Spleen (tissue), 11 donors: ENCODE data around the gene MRAP. TPM values are rescaled to one million over a fixed set of nuclear protein-coding genes. Genes with fewer than 3 reads are reported as not detected.

Source experiments
- DNase-seq: peaks from one replicate; pipeline ENCODE4 v3.0.0-alpha.2; 2020
- H3K27ac ChIP-seq, 8 donors: fragments of 200-600 bp; sonication (generic) in 7 of 8; 1 replicate in 4 of 8; 2 replicates in 4 of 8; pipeline versions ENCODE4 v1.5.0 to v1.8.0; 2016 to 2021; ENCODE audit warnings: inconsistent platforms in 4 of 8, mild to moderate bottlenecking in 4 of 8, moderate library complexity in 1 of 8
- H3K27me3 ChIP-seq, 7 donors: fragments of 200-600 bp; sonication (generic) in 6 of 7; replicated peaks in 1 of 7; 1 replicate in 4 of 7; 2 replicates in 3 of 7; pipeline versions ENCODE4 v1.5.0 to v1.8.0; 2016 to 2021; ENCODE audit warnings: inconsistent platforms in 3 of 7, mild to moderate bottlenecking in 1 of 7
- H3K36me3 ChIP-seq, 6 donors: fragments of 200-600 bp; sonication (generic) in 5 of 6; 1 replicate in 4 of 6; 2 replicates in 2 of 6; pipeline versions ENCODE4 v1.5.0 to v1.8.0; 2016 to 2021; ENCODE audit warnings: inconsistent platforms in 2 of 6
- H3K4me1 ChIP-seq, 6 donors: fragments of 200-600 bp; sonication (generic) in 5 of 6; 1 replicate in 3 of 6; 2 replicates in 3 of 6; pipeline versions ENCODE4 v1.5.0 to v1.8.0; 2016 to 2021; ENCODE audit warnings: inconsistent platforms in 3 of 6
- H3K4me3 ChIP-seq, 8 donors: fragments of 200-600 bp; sonication (generic) in 7 of 8; 1 replicate in 4 of 8; 2 replicates in 4 of 8; pipeline versions ENCODE4 v1.5.0 to v1.8.0; 2016 to 2021; ENCODE audit warnings: inconsistent platforms in 4 of 8, mild to moderate bottlenecking in 4 of 8, moderate library complexity in 2 of 8
- H3K9me3 ChIP-seq, 8 donors: fragments of 200-600 bp; sonication (generic) in 7 of 8; 1 replicate in 4 of 8; 2 replicates in 4 of 8; pipeline versions ENCODE4 v1.5.0 to v1.8.0; 2016 to 2021; ENCODE audit warnings: inconsistent platforms in 4 of 8
- POLR2A ChIP-seq, 3 donors: fragments of 450-650 bp; IDR thresholded peaks; one replicate each; pipeline ENCODE4 v1.5.1; 2017; ENCODE audit warnings: antibody characterized with exemption in 3 of 3, mild to moderate bottlenecking in 1 of 3
- POLR2AphosphoS5 ChIP-seq, 3 donors: sonication (generic); formaldehyde crosslinking; IDR thresholded peaks; one replicate each; pipeline ENCODE4 v1.5.1; 2017; ENCODE audit warnings: antibody characterized with exemption in 3 of 3
- WGBS, 5 donors: extraction: QIAGEN DNeasy Blood & Tissue Kit in 3 of 5; methylation state at CpG; one replicate each; pipeline versions ENCODE4 v1.1.5 to v1.1.7; 2013 to 2018; 5-methylcytosine and 5-hydroxymethylcytosine counted together
- intact Hi-C: fragments of 100-400 bp; cut with DNase I; formaldehyde crosslinking; loops from one replicate; pipeline ENCODE4 v1.15.0; 2023; ENCODE audit warnings: low total_unique reads
- polyA plus RNA-seq, 3 donors: library from polyadenylated mRNA; stranded (reverse); fragments of 200-250 nt; gene quantifications; one replicate each; pipeline ENCODE4 v1.2.1, GENCODE V29; 2013
- total RNA-seq, 7 donors: library from RNA; depleted of rRNA in 3 of 7; stranded (reverse); fragments of >200 nt in 3 of 7; fragmentation: NEBNext Ultra II Directional in 4 of 7; extraction: Animal tissue kit (Norgen Biotek cat#: 25700) in 4 of 7; gene quantifications; one replicate each; pipeline versions ENCODE4 v1.1.0 to v1.2.1, GENCODE V29; 2016 to 2021
- TF ChIP-seq, protein P1 (sequence below), 11 experiments: fragments of 200-600 bp in 7 of 11; fragments of 450-650 bp in 4 of 11; sonication (generic) in 4 of 11; IDR thresholded peaks in 8 of 11; conservative IDR thresholded peaks in 3 of 11; 1 replicate in 7 of 11; 2 replicates in 4 of 11; pipeline versions ENCODE4 v1.4.0 to v1.8.0; 2016 to 2021; ENCODE audit warnings: antibody characterized with exemption in 11 of 11, inconsistent platforms in 4 of 11, mild to moderate bottlenecking in 1 of 11
- donor health status: healthy with polysubstance abuse.
- donor health status: DM: no; HTN: no; CAD: no; lungs with moderate emphysema.
- donor health status: DM: no; HTN: no; CAD: no.
- donor health status: Bipolar disorder and iron deficiency.
- donor health status: healthy.
- donor health status: DM: no; HTN: no; CAD: no.
- donor health status: DM: yes; HTN: yes; CAD: no.

Gene MRAP
- total and polyA plus RNA-seq, 10 donors, result 0.09 TPM; not detected in 9

DNA sequence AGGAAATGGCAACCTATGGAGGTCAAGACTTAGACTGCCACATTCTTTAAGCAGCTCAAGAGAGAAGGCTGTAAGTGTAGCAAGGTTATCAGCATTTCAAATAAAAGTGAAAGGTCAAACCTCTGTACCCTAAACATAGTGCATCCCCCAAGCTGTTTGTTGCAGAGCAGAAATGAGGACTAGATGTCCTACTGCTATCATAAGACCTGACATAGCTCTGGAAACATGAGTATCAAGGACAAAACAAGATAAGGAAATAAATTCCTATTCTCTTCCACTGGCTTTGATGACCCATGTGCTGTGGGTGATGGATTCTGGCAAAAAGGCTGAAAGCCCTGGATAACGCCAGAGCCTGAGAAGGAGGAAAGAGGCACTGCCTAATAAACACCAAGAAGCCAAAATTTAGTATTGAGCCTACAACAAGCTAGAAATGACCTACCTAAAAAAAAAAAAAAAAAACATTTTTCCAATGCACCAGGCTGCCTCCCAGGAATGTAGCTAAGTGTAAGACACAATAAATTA, 58.3 kb downstream of the MRAP start:
- no peak overlapping the region for H3K27ac ChIP-seq
- H3K27me3 ChIP-seq, result no peaks in the 10 kb centered on the region
- H3K4me1 ChIP-seq, result no peaks in the 10 kb centered on the region
- 89 to 100% (median 92%) methylated on average over 1 of the region's 1 CpG for WGBS, 5 donors
- H3K36me3 ChIP-seq, result peaks cover 0 to 100% (median 99%) of the 10 kb centered on the region in 6 donors
- H3K4me3 ChIP-seq, result no peak overlapping the region
- TF ChIP-seq, protein P1, sequence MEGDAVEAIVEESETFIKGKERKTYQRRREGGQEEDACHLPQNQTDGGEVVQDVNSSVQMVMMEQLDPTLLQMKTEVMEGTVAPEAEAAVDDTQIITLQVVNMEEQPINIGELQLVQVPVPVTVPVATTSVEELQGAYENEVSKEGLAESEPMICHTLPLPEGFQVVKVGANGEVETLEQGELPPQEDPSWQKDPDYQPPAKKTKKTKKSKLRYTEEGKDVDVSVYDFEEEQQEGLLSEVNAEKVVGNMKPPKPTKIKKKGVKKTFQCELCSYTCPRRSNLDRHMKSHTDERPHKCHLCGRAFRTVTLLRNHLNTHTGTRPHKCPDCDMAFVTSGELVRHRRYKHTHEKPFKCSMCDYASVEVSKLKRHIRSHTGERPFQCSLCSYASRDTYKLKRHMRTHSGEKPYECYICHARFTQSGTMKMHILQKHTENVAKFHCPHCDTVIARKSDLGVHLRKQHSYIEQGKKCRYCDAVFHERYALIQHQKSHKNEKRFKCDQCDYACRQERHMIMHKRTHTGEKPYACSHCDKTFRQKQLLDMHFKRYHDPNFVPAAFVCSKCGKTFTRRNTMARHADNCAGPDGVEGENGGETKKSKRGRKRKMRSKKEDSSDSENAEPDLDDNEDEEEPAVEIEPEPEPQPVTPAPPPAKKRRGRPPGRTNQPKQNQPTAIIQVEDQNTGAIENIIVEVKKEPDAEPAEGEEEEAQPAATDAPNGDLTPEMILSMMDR (IDR thresholded peaks at IDR 0.05 in 8 of 11, conservative IDR thresholded peaks at IDR 0.05 in 3 of 11), result no peak
- TF ChIP-seq POLR2A (IDR thresholded peaks at IDR 0.05) (no peak), POLR2AphosphoS5 (IDR thresholded peaks at IDR 0.05) (no peak)
- DNase-seq, result no peak
- no peaks in the 10 kb centered on the region for H3K9me3 ChIP-seq
- intact Hi-C loops, result no loop called here

DNA sequence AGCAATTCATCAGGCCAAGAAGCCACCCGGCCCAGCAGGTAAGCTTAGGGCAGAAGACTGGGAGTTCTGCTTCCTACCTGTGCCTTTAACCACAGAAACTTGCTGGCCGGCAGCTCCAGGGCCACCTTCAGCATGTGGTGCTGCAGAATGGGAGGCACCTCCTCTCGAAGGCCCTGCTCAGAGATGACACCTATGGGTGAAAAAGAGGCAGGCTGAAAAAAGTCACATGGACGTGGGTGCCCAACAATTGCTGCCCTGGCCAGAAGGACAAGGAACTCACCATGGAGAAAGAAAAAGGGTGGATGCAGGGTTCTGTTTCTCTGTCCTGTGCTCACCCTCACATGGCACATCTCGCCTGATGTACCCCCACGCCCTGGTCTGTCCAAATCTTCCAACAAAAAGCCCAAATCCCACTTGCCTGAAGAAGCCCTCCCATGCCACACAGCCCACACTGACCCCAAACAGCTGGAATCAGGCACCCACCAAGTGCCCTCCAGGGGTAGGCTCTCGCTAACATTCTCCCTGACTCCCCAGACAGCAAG, 61.1 kb downstream of the MRAP start:
- intact Hi-C loops, result no loop called here
- Histone ChIP-seq H3K4me1 (no peaks in the 10 kb centered on the region), H3K27me3 (no peaks in the 10 kb centered on the region), H3K4me3 (no peak overlapping the region), H3K36me3 (peaks cover 0 to 100% (median 97%) of the 10 kb centered on the region in 6 donors), H3K9me3 (no peaks in the 10 kb centered on the region), H3K27ac (no peak overlapping the region)
- no peak for DNase-seq
- TF ChIP-seq, protein P1 (IDR thresholded peaks at IDR 0.05 in 8 of 11, conservative IDR thresholded peaks at IDR 0.05 in 3 of 11), result no peak
- TF ChIP-seq POLR2AphosphoS5 (IDR thresholded peaks at IDR 0.05), result no peak
- no peak for TF ChIP-seq POLR2A (IDR thresholded peaks at IDR 0.05)
- 72 to 85% (median 83%) methylated on average over 7 of the region's 7 CpGs for WGBS, 5 donors

DNA sequence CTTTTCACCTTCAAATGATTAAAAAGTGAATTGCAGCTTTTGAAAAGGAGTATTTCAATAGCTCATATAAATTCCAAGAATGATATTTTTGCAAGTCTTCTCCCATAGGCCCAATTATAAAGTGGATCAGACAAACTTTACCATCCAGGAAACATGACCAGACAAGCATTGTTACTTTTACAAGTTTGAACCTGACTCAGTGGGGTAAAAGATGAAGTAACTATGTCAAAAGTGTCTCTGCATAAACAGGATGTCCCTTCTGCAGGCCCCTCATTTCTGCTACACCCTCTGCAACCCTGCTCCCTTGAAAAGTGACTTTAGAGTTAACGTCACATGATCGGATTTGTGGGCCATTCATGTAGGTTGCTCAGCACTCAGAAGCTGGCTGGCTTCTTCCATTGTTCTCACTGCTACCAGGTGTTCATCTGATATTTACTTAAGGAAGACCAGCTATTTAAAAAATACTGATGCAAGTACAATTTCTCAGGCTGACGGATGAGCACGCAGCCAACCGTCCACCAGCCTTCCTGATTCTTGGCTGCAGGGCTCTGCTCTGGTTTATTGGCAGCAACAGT, 61.8 kb downstream of the MRAP start:
- no peak for DNase-seq
- Histone ChIP-seq H3K4me1 (no peaks in the 10 kb centered on the region), H3K9me3 (no peaks in the 10 kb centered on the region), H3K4me3 (no peak overlapping the region), H3K27ac (no peak overlapping the region), H3K36me3 (peaks cover 0 to 100% (median 97%) of the 10 kb centered on the region in 6 donors), H3K27me3 (no peaks in the 10 kb centered on the region)
- intact Hi-C loops, result no loop called here
- 83 to 92% (median 91%) methylated on average over 5 of the region's 5 CpGs for WGBS, 5 donors
- TF ChIP-seq POLR2A (IDR thresholded peaks at IDR 0.05) (no peak), POLR2AphosphoS5 (IDR thresholded peaks at IDR 0.05) (no peak)
- TF ChIP-seq, protein P1 (IDR thresholded peaks at IDR 0.05 in 8 of 11, conservative IDR thresholded peaks at IDR 0.05 in 3 of 11), result no peak

Other genes starting within 250 kb of the MRAP start
- gene MIS18A, start 19.8 kb upstream of the MRAP start, total RNA-seq, result 1 to 10 TPM; 4.2 to 7.7 (median 6.3) TPM
- 10 to 100 TPM in 1 of 3 donors, 1 to 10 TPM in 2; 7.5 to 10.0 (median 8.2) TPM for gene MIS18A, start 19.8 kb upstream of the MRAP start, polyA plus RNA-seq
- 10 to 100 TPM; 11.6 to 20.8 (median 12.4) TPM for gene URB1, start 94.2 kb downstream of the MRAP start, total RNA-seq
- gene URB1, start 94.2 kb downstream of the MRAP start, polyA plus RNA-seq, result 1 to 10 TPM; 2.0 to 3.6 (median 2.5) TPM
- 10 to 100 TPM; 19.3 to 39.4 (median 28.7) TPM for gene EVA1C, start 113.9 kb downstream of the MRAP start, total RNA-seq
- gene EVA1C, start 113.9 kb downstream of the MRAP start, polyA plus RNA-seq, result 10 to 100 TPM; 11.9 to 18.2 (median 16.2) TPM